PC-3 (cell line): Measurements from ENCODE around the gene SLCO2B1. TPM values are rescaled to one million over a fixed set of nuclear protein-coding genes. Genes with fewer than 3 reads are reported as not detected.

Experiments
- ATAC-seq: fragments of 200-7000 bp; cut with Tn5 transposase; 2 replicates; pipeline ENCODE4 v1.9.1; 2020; ENCODE audit warnings: mild to moderate bottlenecking, moderate library complexity
- BruUV-seq: library from RNA; stranded (reverse); fragments of 400-500 nt; replicated peaks from 2 replicates; lab custom pipeline; 2021; lab: Mats Ljungman, UMichigan
- CTCF ChIA-PET: fragments of 300-600 bp; sonication (Branson Sonifier 250); formaldehyde crosslinking; loops from one replicate; lab custom pipeline; 2022; ENCODE audit warnings: antibody characterized with exemption; lab: Charles Lee
- POLR2A ChIA-PET: fragments of 300-600 bp; sonication (Branson Sonifier 250); formaldehyde crosslinking; loops from one replicate; lab custom pipeline; 2022; ENCODE audit warnings: antibody characterized with exemption; ENCODE audit not compliant: unreplicated experiment; lab: Charles Lee
- DNase-seq: peaks from one replicate; pipeline ENCODE4 v3.0.0-alpha.2; 2015
- H2AFZ ChIP-seq: fragments of 300-600 bp; sonication (generic); 2 replicates; pipeline ENCODE4 v1.6.0; 2016; ENCODE audit warnings: antibody characterized with exemption, low read length
- H3F3A ChIP-seq: fragments of 300-600 bp; sonication (generic); one replicate; pipeline ENCODE4 v1.6.0; 2017; ENCODE audit warnings: antibody characterized with exemption, low read length, control low read depth, mild to moderate bottlenecking; ENCODE audit not compliant: unreplicated experiment
- H3K27ac ChIP-seq: fragments of 300-600 bp; sonication (generic); 2 replicates; pipeline ENCODE4 v1.5.1; 2016; ENCODE audit warnings: mild to moderate bottlenecking, low read length
- H3K27me3 ChIP-seq: fragments of 300-600 bp; sonication (generic); 2 replicates; pipeline ENCODE4 v1.6.1; 2016; ENCODE audit warnings: low read length, mixed read lengths
- H3K36me3 ChIP-seq: fragments of 300-600 bp; sonication (generic); 2 replicates; pipeline ENCODE4 v1.6.1; 2016; ENCODE audit warnings: low read depth, mixed run types, low read length, mixed read lengths
- H3K4me1 ChIP-seq: fragments of 300-600 bp; sonication (generic); 2 replicates; pipeline ENCODE4 v1.5.1; 2016; ENCODE audit warnings: low read length; ENCODE audit not compliant: insufficient read depth
- H3K4me2 ChIP-seq: fragments of 300-600 bp; sonication (generic); 2 replicates; pipeline ENCODE4 v1.6.0; 2016; ENCODE audit warnings: low read length
- H3K4me3 ChIP-seq: fragments of 300-600 bp; sonication (generic); 2 replicates; pipeline ENCODE4 v1.5.1; 2016; ENCODE audit warnings: mild to moderate bottlenecking, low read length, mixed read lengths
- H3K79me2 ChIP-seq: fragments of 300-600 bp; sonication (generic); 2 replicates; pipeline ENCODE4 v1.6.1; 2017; ENCODE audit warnings: low read length, mixed read lengths
- H3K9ac ChIP-seq: fragments of 300-600 bp; sonication (generic); 2 replicates; pipeline ENCODE4 v1.6.0; 2016; ENCODE audit warnings: mild to moderate bottlenecking, low read length
- H3K9me2 ChIP-seq: fragments of 300-600 bp; sonication (generic); replicated peaks from 2 replicates; pipeline ENCODE4 v1.6.1; 2016; ENCODE audit warnings: mixed run types, low read length, mixed read lengths
- H3K9me3 ChIP-seq: fragments of 300-600 bp; sonication (generic); 2 replicates; pipeline ENCODE4 v1.6.1; 2016; ENCODE audit warnings: low read length, mixed read lengths
- H4K20me1 ChIP-seq: fragments of 300-600 bp; sonication (generic); 2 replicates; pipeline ENCODE4 v1.6.1; 2016; ENCODE audit warnings: low read length, mixed read lengths
- EZH2 ChIP-seq: fragments of 300-600 bp; sonication (generic); IDR thresholded peaks from one replicate; pipeline ENCODE4 v1.6.1; 2017; ENCODE audit warnings: antibody characterized with exemption, mild to moderate bottlenecking, low read length; ENCODE audit not compliant: unreplicated experiment
- EZH2phosphoT487 ChIP-seq: fragments of 300-600 bp; sonication (generic); IDR thresholded peaks from 2 replicates; pipeline ENCODE4 v1.6.1; 2018; ENCODE audit warnings: mild to moderate bottlenecking, antibody characterized with exemption, low read length, borderline replicate concordance
- intact Hi-C: fragments of 100-400 bp; cut with micrococcal nuclease; formaldehyde crosslinking; loops from 2 replicates; pipeline ENCODE4 v1.9.0; 2023
- total RNA-seq: library from RNA; depleted of rRNA; stranded (reverse); fragments of >200 nt; gene quantifications from 2 replicates; pipeline ENCODE4 v1.2.3, GENCODE V29; 2014
- TF ChIP-seq, protein P1 (sequence below): fragments of 300-600 bp; sonication (generic); conservative IDR thresholded peaks from 2 replicates; pipeline ENCODE4 v1.5.1; 2017; ENCODE audit warnings: antibody characterized with exemption, low read depth, mild to moderate bottlenecking, low read length

SLCO2B1 gene
- total RNA-seq, 1 experiment from 2014 or later: not detected

DNA sequence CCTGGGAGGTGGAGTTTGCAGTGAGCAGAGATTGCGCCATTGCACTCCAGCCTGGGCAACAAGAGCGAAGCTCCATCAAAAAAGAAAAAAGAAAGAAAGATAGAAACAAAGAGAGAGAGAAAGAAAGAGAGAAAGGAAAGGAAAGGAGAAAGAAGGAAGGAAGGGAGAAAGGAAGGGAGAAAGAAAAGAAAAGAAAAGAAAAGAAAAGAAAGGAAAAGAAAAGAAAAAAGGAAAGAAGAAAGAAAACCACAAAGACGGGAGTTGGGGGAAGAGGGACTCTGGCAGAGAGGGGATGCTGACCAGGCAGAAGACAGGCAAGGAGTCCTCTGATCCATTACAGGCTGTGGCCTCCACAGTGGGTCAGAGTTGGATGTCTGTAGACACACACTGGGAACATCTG lies 18.8 kb upstream of the SLCO2B1 start:
- POLR2A ChIA-PET: no interaction called here
- TF ChIP-seq, protein P1, sequence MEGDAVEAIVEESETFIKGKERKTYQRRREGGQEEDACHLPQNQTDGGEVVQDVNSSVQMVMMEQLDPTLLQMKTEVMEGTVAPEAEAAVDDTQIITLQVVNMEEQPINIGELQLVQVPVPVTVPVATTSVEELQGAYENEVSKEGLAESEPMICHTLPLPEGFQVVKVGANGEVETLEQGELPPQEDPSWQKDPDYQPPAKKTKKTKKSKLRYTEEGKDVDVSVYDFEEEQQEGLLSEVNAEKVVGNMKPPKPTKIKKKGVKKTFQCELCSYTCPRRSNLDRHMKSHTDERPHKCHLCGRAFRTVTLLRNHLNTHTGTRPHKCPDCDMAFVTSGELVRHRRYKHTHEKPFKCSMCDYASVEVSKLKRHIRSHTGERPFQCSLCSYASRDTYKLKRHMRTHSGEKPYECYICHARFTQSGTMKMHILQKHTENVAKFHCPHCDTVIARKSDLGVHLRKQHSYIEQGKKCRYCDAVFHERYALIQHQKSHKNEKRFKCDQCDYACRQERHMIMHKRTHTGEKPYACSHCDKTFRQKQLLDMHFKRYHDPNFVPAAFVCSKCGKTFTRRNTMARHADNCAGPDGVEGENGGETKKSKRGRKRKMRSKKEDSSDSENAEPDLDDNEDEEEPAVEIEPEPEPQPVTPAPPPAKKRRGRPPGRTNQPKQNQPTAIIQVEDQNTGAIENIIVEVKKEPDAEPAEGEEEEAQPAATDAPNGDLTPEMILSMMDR: no peak
- no peak for TF ChIP-seq EZH2
- no peak for TF ChIP-seq EZH2phosphoT487
- H2AFZ ChIP-seq: no peak overlapping the region
- H3K9me2 ChIP-seq: no peaks in the 10 kb centered on the region
- H3F3A ChIP-seq: no peaks in the 10 kb centered on the region
- CTCF ChIA-PET: no interaction called here
- H3K9me3 ChIP-seq: no peaks in the 10 kb centered on the region
- H3K4me2 ChIP-seq: no peak overlapping the region
- intact Hi-C loops: no loop called here
- no peak overlapping the region for H3K4me3 ChIP-seq
- no peak for DNase-seq
- ATAC-seq: no peak
- H3K27me3 ChIP-seq: peaks cover 67% of the 10 kb centered on the region
- H4K20me1 ChIP-seq: no peaks in the 10 kb centered on the region
- no peaks in the 10 kb centered on the region for H3K4me1 ChIP-seq
- no peaks in the 10 kb centered on the region for H3K36me3 ChIP-seq
- no peaks in the 10 kb centered on the region for H3K79me2 ChIP-seq
- no peak overlapping the region for H3K9ac ChIP-seq
- no TSS peak for BruUV-seq
- no peak overlapping the region for H3K27ac ChIP-seq

DNA sequence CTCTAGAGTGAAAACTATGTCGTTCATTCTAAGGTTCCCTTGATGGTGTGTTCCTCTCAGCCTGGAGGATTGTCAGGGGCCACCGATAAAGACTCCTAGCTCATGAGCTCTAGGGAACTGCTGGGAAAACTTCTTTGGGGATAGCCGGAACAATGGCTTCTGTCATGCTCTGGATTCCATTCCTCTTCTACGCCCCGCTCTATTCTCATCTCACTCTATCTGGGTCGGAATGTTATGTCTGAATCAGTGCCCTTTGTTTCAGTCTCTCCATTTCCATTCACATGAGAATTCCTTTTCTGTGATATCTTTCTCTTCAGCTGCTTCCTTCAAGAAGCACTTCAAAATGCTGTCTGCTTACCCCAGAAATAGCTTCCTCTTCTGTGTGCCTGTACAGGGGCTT lies 16.9 kb upstream of the SLCO2B1 start:
- no peak for DNase-seq
- Histone ChIP-seq H3K9ac (no peak overlapping the region), H3K4me1 (no peaks in the 10 kb centered on the region), H3F3A (no peaks in the 10 kb centered on the region), H3K36me3 (no peaks in the 10 kb centered on the region), H3K79me2 (no peaks in the 10 kb centered on the region), H4K20me1 (no peaks in the 10 kb centered on the region), H3K4me3 (no peak overlapping the region), H3K4me2 (no peak overlapping the region), H3K27ac (no peak overlapping the region), H3K27me3 (peaks cover 72% of the 10 kb centered on the region), H3K9me2 (no peaks in the 10 kb centered on the region), H3K9me3 (no peaks in the 10 kb centered on the region), H2AFZ (no peak overlapping the region)
- BruUV-seq: no TSS peak
- no peak for ATAC-seq
- intact Hi-C loops: no loop called here
- ChIA-PET CTCF (interaction anchor here (0.7 kb wide), 1 partner anchor 240 kb away, joined by 4 read pairs; no protein-coding TSS in a partner anchor), POLR2A (interaction anchor here (0.6 kb wide), 1 partner anchor 785 kb away, joined by 3 read pairs; no protein-coding TSS in a partner anchor)
- TF ChIP-seq EZH2 (no peak), EZH2phosphoT487 (no peak)
- TF ChIP-seq, protein P1: no peak

DNA sequence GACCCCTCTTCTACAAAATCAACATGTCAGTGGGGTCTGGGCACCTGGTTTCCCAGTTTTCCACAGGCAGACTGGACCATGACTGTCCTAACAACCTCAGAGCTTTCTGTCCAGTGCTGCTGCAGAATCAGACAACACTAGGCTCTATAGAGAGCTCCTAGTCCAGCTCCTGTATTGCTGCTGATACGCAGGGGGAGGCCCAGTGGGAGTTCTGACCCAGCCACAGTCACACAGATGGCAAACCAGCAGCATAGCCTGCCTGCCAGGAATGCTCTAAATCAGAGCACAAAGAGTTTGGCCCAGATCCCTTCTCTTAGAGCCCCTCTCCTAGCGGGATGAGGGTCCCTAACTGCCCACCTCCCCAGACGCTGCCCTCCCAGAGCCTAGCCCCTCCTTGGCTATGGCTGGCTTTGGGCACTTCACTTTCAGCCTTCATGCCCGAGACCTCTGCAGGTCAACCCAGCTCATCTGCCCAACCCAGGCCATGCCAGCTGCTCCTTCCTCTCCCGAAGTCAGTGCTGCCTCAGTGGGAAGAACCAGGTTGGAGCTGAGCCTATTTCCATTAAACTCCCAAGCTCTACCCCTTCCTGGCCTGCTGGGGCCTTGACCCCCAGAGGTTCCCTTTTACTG lies 15.8 kb upstream of the SLCO2B1 start:
- BruUV-seq: no TSS peak
- H3F3A ChIP-seq: no peaks in the 10 kb centered on the region
- CTCF ChIA-PET: no interaction called here
- no peaks in the 10 kb centered on the region for H3K4me1 ChIP-seq
- no peak overlapping the region for H3K4me3 ChIP-seq
- no peak overlapping the region for H3K4me2 ChIP-seq
- no peaks in the 10 kb centered on the region for H4K20me1 ChIP-seq
- no peak overlapping the region for H3K9ac ChIP-seq
- no peaks in the 10 kb centered on the region for H3K9me3 ChIP-seq
- no peak overlapping the region for H2AFZ ChIP-seq
- DNase-seq (no peak), ATAC-seq (no peak)
- intact Hi-C loops: no loop called here
- H3K79me2 ChIP-seq: no peaks in the 10 kb centered on the region
- peaks cover 67% of the 10 kb centered on the region for H3K27me3 ChIP-seq
- TF ChIP-seq EZH2phosphoT487: no peak
- no peaks in the 10 kb centered on the region for H3K36me3 ChIP-seq
- POLR2A ChIA-PET: no interaction called here
- H3K9me2 ChIP-seq: no peaks in the 10 kb centered on the region
- H3K27ac ChIP-seq: no peak overlapping the region
